ENCODE measurements around the gene FNDC8.

- TF ChIP-seq CTCF (IDR thresholded peaks at IDR 0.05) (no peak), POLR2AphosphoS5 (IDR thresholded peaks at IDR 0.05) (no peak), POLR2A (IDR thresholded peaks at IDR 0.05) (no peak), EP300 (IDR thresholded peaks at IDR 0.05; ENCODE audit: low read depth) (no peak)
Observed at GRCh38 chr17:35127751-35128514, 6.5 kb downstream of the FNDC8 start.

Measured in transverse colon (tissue), 4 donors.